Measurements from ENCODE around the gene ERVW-1. TPM values are rescaled to one million over a fixed set of nuclear protein-coding genes. Genes with fewer than 3 reads are reported as not detected.
"Not testable (repeated sequence)": the region's sequence is repeated elsewhere in the genome, so short reads cannot be mapped to it uniquely, and the experiment has no call there.

ERVW-1 gene
- total and polyA plus RNA-seq, 12 donors: 0.15 TPM; not detected in 11

GRCh38 chr7:92478711-92479110, 965 bp upstream of the ERVW-1 start:
- Histone ChIP-seq H3K36me3 (peaks cover 0 to 58% (median 0%) of the 10 kb centered on the region in 9 donors), H3K27me3 (no peaks in the 10 kb centered on the region), H3K4me1 (no peaks in the 10 kb centered on the region), H3K27ac (no peak overlapping the region), H3K9me3 (no peaks in the 10 kb centered on the region), H3K4me3 (no peak overlapping the region)
- TF ChIP-seq CTCF (IDR thresholded peaks at IDR 0.05): no peak
- DNase-seq (no peak), ATAC-seq (no peak)
- 95 to 96% methylated on average over 4 of the region's 4 CpGs for WGBS, 2 donors
- intact Hi-C loops (cut with DNase I): no loop called here

GRCh38 chr7:92478095-92478494, 349 bp upstream of the ERVW-1 start:
- DNase-seq (no peak), ATAC-seq (no peak)
- intact Hi-C loops (cut with DNase I): no loop called here
- 87% methylated on average over 9 of the region's 9 CpGs for WGBS, 2 donors
- H3K27ac ChIP-seq: no peak overlapping the region
- H3K36me3 ChIP-seq: peaks cover 0 to 62% (median 0%) of the 10 kb centered on the region in 9 donors
- no peak for TF ChIP-seq CTCF (IDR thresholded peaks at IDR 0.05)
- H3K4me1 ChIP-seq: no peaks in the 10 kb centered on the region
- H3K4me3 ChIP-seq: no peak overlapping the region
- H3K9me3 ChIP-seq: no peaks in the 10 kb centered on the region
- H3K27me3 ChIP-seq: no peaks in the 10 kb centered on the region

GRCh38 chr7:92475851-92476590, 1.7 kb downstream of the ERVW-1 start:
- peaks cover 0 to 76% (median 0%) of the 10 kb centered on the region in 9 donors for H3K36me3 ChIP-seq
- H3K27ac ChIP-seq; H3K9me3 ChIP-seq; H3K27me3 ChIP-seq; H3K4me3 ChIP-seq; ATAC-seq; DNase-seq; H3K4me1 ChIP-seq; intact Hi-C loops (cut with DNase I): not testable (repeated sequence)
- 93 to 94% methylated on average over 11 of the region's 11 CpGs for WGBS, 2 donors

- ATAC-seq, DNase-seq: not testable (repeated sequence)
These were observed 2.4 kb downstream of the ERVW-1 start for GRCh38 chr7:92475261-92475770.

GRCh38 chr7:92473989-92474388, 3.8 kb downstream of the ERVW-1 start:
- intact Hi-C loops (cut with DNase I); H3K4me3 ChIP-seq; H3K27me3 ChIP-seq; ATAC-seq; H3K27ac ChIP-seq; DNase-seq; H3K9me3 ChIP-seq; H3K4me1 ChIP-seq: not testable (repeated sequence)
- 87 to 88% methylated on average over 10 of the region's 10 CpGs for WGBS, 2 donors
- H3K36me3 ChIP-seq: peaks cover 0 to 82% (median 0%) of the 10 kb centered on the region in 9 donors

More at GRCh38 chr7:92475261-92475770, 2.4 kb downstream of the ERVW-1 start:
- H3K4me1 ChIP-seq; intact Hi-C loops (cut with DNase I); H3K4me3 ChIP-seq; H3K27ac ChIP-seq; H3K27me3 ChIP-seq; H3K9me3 ChIP-seq: not testable (repeated sequence)
- H3K36me3 ChIP-seq: peaks cover 0 to 83% (median 0%) of the 10 kb centered on the region in 9 donors
- WGBS, 2 donors: 91 to 96% methylated on average over 12 of the region's 12 CpGs

GRCh38 chr7:92468589-92468988, 9.2 kb downstream of the ERVW-1 start:
- H3K27ac ChIP-seq; H3K27me3 ChIP-seq; H3K4me1 ChIP-seq; ATAC-seq; H3K4me3 ChIP-seq; DNase-seq; H3K9me3 ChIP-seq; intact Hi-C loops (cut with DNase I): not testable (repeated sequence)
- WGBS, 2 donors: 96 to 98% methylated on average over 8 to 9 of the region's 9 CpGs
- H3K36me3 ChIP-seq: peaks cover 0 to 80% (median 0%) of the 10 kb centered on the region in 9 donors
